Stimulated activated CD4-positive, alpha-beta T cell treated with anti-CD3 and anti-CD28 coated beads, Interleukin-1b, Interleukin-23, amount 100 ng/mL, for 48 hours (primary cell): ENCODE results near the gene ZNF605.
"Not testable (repeated sequence)": the region's sequence is repeated elsewhere in the genome, so short reads cannot be mapped to it uniquely, and the experiment has no call there.

ENCODE experiments used
- DNase-seq: peaks from one replicate; pipeline ENCODE4 v3.0.0-alpha.2; 2020

Gene ZNF605

GRCh38 chr12:132948146-132949066, 7.7 kb downstream of the ZNF605 start:
- DNase-seq, result no peak

GRCh38 chr12:132946246-132946820, 9.8 kb downstream of the ZNF605 start:
- DNase-seq, result no peak

GRCh38 chr12:132945806-132946205, 10.3 kb downstream of the ZNF605 start:
- no peak for DNase-seq

GRCh38 chr12:132942611-132943010, 13.5 kb downstream of the ZNF605 start:
- DNase-seq, result no peak

- DNase-seq, result no peak
Measured at GRCh38 chr12:132941336-132941954, 14.7 kb downstream of the ZNF605 start.

- DNase-seq, result no peak
Measured at GRCh38 chr12:132940071-132940719, 15.9 kb downstream of the ZNF605 start.

- DNase-seq, result not testable (repeated sequence)
Measured at GRCh38 chr12:132938807-132939206, 17.3 kb downstream of the ZNF605 start.

- DNase-seq, result no peak
Measured at GRCh38 chr12:132937476-132937875, 18.6 kb downstream of the ZNF605 start.

GRCh38 chr12:132936921-132937320, 19.2 kb downstream of the ZNF605 start:
- not testable (repeated sequence) for DNase-seq

- no peak for DNase-seq
Measured at GRCh38 chr12:132936163-132936562, 19.9 kb downstream of the ZNF605 start.

GRCh38 chr12:132926415-132926833, 29.7 kb downstream of the ZNF605 start:
- no peak for DNase-seq

GRCh38 chr12:132925597-132926414, 30.3 kb downstream of the ZNF605 start:
- DNase-seq, result no peak

- DNase-seq, result no peak
Measured at GRCh38 chr12:132924356-132924755, 31.8 kb downstream of the ZNF605 start.

- DNase-seq, result no peak
Measured at GRCh38 chr12:132923356-132923909, 32.7 kb downstream of the ZNF605 start.

- no peak for DNase-seq
Measured at GRCh38 chr12:132922676-132923075, 33.4 kb downstream of the ZNF605 start.

GRCh38 chr12:132921685-132922084, 34.4 kb downstream of the ZNF605 start:
- DNase-seq, result no peak

GRCh38 chr12:132918680-132919079, 37.4 kb downstream of the ZNF605 start:
- DNase-seq, result no peak

GRCh38 chr12:132909030-132909368, 47.1 kb downstream of the ZNF605 start:
- no peak for DNase-seq

- DNase-seq, result peak; percentile 97
Measured at GRCh38 chr12:132908145-132909029, 47.7 kb downstream of the ZNF605 start.

GRCh38 chr12:132907789-132908144, 48.3 kb downstream of the ZNF605 start:
- DNase-seq, result not testable (repeated sequence)

- no peak for DNase-seq
Measured at GRCh38 chr12:132907216-132907615, 48.9 kb downstream of the ZNF605 start.
